T-helper 2 cell treated with Interferon-gamma antibody and Interleukin-4, amounts not matched to agents 100 ng/mL and 5 ng/mL, for 36 hours (primary cell): ENCODE data around the gene CEACAM8. TPM values are rescaled to one million over a fixed set of nuclear protein-coding genes. Genes with fewer than 3 reads are reported as not detected.
"Not testable (repeated sequence)": the region's sequence is repeated elsewhere in the genome, so short reads cannot be mapped to it uniquely, and the experiment has no call there.

ENCODE experiments used
- intact Hi-C: fragments of 100-400 bp; cut with micrococcal nuclease; formaldehyde crosslinking; loops from one replicate; pipeline ENCODE4 v1.15.1; 2023
- total RNA-seq: library from RNA; stranded (reverse); gene quantifications from 2 replicates; pipeline ENCODE4 v1.2.3, GENCODE V29; 2022

Gene CEACAM8
- total RNA-seq, 1 donor from 2014 or later = not detected

GRCh38 chr19:42546831-42547500 lies 47.8 kb downstream of the CEACAM8 start:
- intact Hi-C loops = no loop called here

GRCh38 chr19:42544146-42544545 lies 50.6 kb downstream of the CEACAM8 start:
- intact Hi-C loops = no loop called here

GRCh38 chr19:42542791-42543190 lies 51.9 kb downstream of the CEACAM8 start:
- intact Hi-C loops = no loop called here

GRCh38 chr19:42540071-42540553 lies 54.6 kb downstream of the CEACAM8 start:
- intact Hi-C loops = no loop called here

GRCh38 chr19:42538841-42539709 lies 55.6 kb downstream of the CEACAM8 start:
- intact Hi-C loops = no loop called here

- intact Hi-C loops = not testable (repeated sequence)
Observed at GRCh38 chr19:42535276-42535675, 59.4 kb downstream of the CEACAM8 start.

- intact Hi-C loops = no loop called here
Observed at GRCh38 chr19:42534391-42534790, 60.3 kb downstream of the CEACAM8 start.

- intact Hi-C loops = no loop called here
Observed at GRCh38 chr19:42532891-42533290, 61.8 kb downstream of the CEACAM8 start.

GRCh38 chr19:42531313-42531712 lies 63.4 kb downstream of the CEACAM8 start:
- intact Hi-C loops = no loop called here

Other genes with a start within 250 kb of the CEACAM8 start
- gene CNFN, start 204.6 kb downstream of the CEACAM8 start, total RNA-seq = 0.34 TPM in 1 of 2 replicates, not detected in the other
- gene LIPE, start 167.5 kb downstream of the CEACAM8 start, total RNA-seq = 29.1 and 30.5 TPM in 2 replicates
- gene CXCL17, start 152.0 kb downstream of the CEACAM8 start, total RNA-seq = not detected in 2 replicates
- 26.9 and 27.6 TPM in 2 replicates for gene CEACAM1, start 66.4 kb downstream of the CEACAM8 start, total RNA-seq
- not detected in 2 replicates for gene PSG3, start 145.6 kb upstream of the CEACAM8 start, total RNA-seq
- gene PSG8, start 170.8 kb upstream of the CEACAM8 start, total RNA-seq = not detected in 2 replicates